ENCODE results near the gene EFHD1.
A peak's percentile ranks its signal among the peaks of the same experiment; 100 is the strongest.
"Not testable (repeated sequence)": the region's sequence is repeated elsewhere in the genome, so short reads cannot be mapped to it uniquely, and the experiment has no call there.

The EFHD1 gene

GRCh38 chr2:232697059-232697806, 63.8 kb downstream of the EFHD1 start, which contains the start of gene GIGYF2:
Gene GIGYF2 (plus strand): TSS chr2:232697331. CDS start chr2:232735198, 37,867 bp downstream.
- peak; percentile 92 for DNase-seq

GRCh38 chr2:232697807-232698110, 64.4 kb downstream of the EFHD1 start:
- no peak for DNase-seq

GRCh38 chr2:232698556-232699091, 65.2 kb downstream of the EFHD1 start:
- no peak for DNase-seq

- DNase-seq = no peak
Observed at GRCh38 chr2:232699110-232699509, 65.7 kb downstream of the EFHD1 start.

GRCh38 chr2:232700154-232700553, 66.8 kb downstream of the EFHD1 start:
- no peak for DNase-seq

- DNase-seq = no peak
Observed at GRCh38 chr2:232707076-232707475, 73.7 kb downstream of the EFHD1 start.

- DNase-seq = no peak
Observed at GRCh38 chr2:232713505-232713904, 80.1 kb downstream of the EFHD1 start.

GRCh38 chr2:232714969-232715368, 81.6 kb downstream of the EFHD1 start:
- DNase-seq = no peak

GRCh38 chr2:232720056-232720455, 86.7 kb downstream of the EFHD1 start:
- DNase-seq = not testable (repeated sequence)

GRCh38 chr2:232721261-232721660, 87.9 kb downstream of the EFHD1 start:
- no peak for DNase-seq

- DNase-seq = no peak
Observed at GRCh38 chr2:232721882-232722281, 88.5 kb downstream of the EFHD1 start.

GRCh38 chr2:232723027-232723426, 89.6 kb downstream of the EFHD1 start:
- no peak for DNase-seq

- DNase-seq = no peak
Observed at GRCh38 chr2:232728785-232729184, 95.4 kb downstream of the EFHD1 start.

- DNase-seq = no peak
Observed at GRCh38 chr2:232731470-232731869, 98.1 kb downstream of the EFHD1 start.
